Activated CD8-positive, alpha-beta memory T cell treated with anti-CD3 and anti-CD28 coated beads for 1 hour (primary cell): Measurements from ENCODE around the gene RBBP6.
"Not testable (repeated sequence)": the region's sequence is repeated elsewhere in the genome, so short reads cannot be mapped to it uniquely, and the experiment has no call there.

Source experiments
- DNase-seq, 2 donors: peaks; one replicate each; pipeline ENCODE4 v3.0.0-alpha.2; 2020; ENCODE audit warnings: low read depth in 1 of 2; ENCODE audit errors: extremely low read depth in 1 of 2

RBBP6 gene

DNA sequence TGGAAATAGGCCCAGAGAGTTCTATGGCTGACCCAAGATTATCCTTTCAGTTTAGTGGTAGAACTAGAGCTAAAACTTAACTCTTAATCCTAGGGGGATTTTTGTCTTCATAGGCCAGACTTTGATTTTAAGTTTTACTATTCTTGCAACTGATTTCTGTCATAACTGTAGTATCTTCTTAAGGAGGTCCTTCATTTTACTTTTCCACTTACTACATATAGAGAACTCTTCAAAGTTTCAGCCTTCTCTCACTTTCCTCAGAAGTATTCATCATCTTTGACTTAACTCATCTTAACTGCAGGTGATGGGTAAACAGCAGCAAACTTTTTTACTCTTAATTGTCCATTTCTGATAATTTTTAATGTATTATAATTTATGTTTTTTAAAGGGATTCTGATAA, 23.4 kb downstream of the RBBP6 start:
- no peak for DNase-seq

DNA sequence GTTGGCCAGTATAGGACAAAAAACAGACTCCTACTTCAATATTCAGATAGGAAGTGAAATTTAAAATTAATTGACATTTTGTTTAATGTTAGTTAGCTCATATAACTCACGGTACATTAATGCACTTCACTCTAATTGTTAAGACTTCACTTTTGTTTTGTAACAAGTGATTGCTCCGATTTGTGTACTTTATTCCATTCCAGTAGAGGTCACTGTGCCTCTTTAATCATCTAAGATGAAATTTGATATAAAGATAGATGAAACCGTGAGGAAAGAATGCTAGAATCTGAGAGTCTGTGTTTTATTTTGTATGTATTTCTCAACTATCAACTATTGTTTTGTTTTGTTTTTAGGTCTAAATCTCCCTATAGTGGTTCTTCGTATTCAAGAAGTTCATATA, 29.0 kb downstream of the RBBP6 start:
- DNase-seq: no peak

DNA sequence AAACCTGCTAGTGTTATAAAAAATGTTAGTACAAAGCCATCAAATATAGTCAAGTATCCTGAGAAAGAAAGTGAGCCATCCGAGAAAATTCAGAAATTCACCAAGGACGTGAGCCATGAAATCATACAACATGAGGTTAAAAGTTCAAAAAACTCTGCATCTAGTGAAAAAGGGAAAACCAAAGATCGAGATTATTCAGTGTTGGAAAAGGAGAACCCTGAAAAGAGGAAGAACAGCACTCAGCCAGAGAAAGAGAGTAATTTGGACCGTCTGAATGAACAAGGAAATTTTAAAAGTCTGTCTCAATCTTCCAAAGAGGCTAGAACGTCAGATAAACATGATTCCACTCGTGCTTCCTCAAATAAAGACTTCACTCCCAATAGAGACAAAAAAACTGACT, 31.7 kb downstream of the RBBP6 start:
- no peak for DNase-seq

DNA sequence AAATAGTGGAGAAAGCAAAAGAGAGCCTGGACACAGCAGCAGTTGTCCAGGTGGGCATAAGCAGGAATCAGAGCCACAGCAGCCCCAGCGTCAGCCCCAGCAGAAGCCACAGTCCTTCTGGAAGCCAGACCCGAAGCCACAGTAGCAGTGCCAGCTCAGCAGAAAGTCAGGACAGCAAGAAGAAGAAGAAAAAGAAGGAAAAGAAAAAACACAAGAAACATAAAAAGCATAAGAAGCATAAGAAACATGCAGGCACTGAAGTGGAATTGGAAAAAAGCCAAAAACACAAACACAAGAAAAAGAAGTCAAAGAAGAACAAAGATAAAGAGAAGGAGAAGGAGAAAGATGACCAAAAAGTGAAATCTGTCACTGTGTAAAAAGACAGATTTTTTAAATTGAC, 32.7 kb downstream of the RBBP6 start:
- DNase-seq: no peak

DNA sequence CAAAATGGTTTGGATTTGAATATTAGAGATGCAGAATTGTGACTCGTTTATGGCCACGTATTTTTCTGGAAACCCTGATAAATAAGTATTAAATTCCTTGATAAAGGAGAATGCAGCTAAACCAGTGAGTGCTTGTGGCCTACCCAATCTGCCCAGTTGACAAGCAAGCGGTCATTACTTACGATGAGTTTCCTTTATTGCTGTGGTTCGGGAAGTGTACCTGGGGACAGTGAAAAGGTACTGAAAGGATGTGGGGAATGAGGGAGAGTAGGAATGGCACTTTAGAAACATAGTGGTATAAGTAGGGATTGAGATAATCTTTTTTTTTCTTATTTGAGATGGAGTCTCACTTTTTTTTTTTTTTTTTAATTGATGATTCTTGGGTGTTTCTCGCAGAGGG, 33.8 kb downstream of the RBBP6 start:
- DNase-seq: no peak

DNA sequence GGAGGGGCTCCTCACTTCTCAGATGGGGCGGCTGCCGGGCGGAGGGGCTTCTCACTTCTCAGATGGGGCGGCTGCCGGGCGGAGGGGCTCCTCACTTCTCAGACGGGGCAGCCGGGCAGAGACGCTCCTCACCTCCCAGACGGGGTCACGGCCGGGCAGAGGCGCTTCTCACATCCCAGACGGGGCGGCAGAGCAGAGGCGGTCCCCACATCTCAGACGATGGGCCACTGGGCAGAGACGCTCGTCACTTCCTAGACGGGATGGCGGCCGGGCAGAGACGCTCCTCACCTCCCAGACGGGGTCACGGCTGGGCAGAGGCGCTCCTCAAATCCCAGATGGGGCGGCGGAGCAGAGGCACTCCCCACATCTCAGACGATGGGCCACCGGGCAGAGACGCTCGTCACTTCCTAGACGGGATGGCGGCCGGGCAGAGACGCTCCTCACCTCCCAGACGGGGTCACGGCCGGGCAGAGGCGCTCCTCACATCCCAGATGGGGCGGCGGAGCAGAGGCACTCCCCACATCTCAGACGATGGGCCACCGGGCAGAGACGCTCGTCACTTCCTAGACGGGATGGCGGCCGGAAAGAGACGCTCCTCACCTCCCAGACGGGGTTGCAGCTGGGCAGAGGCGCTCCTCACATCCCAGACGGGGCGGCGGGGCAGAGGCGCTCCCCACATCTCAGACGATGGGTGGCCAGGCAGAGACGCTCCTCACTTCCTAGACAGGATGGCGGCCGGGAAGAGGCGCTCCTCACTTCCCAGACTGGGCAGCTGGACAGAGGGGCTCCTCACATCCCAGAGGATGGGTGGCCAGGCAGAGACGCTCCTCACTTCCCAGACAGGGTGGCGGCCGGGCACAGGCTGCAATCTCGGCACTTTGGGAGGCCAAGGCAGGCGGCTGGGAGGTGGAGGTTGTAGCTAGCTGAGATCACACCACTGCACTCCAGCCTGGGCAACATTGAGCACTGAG, 35.4 kb downstream of the RBBP6 start:
- not testable (repeated sequence) for DNase-seq

DNA sequence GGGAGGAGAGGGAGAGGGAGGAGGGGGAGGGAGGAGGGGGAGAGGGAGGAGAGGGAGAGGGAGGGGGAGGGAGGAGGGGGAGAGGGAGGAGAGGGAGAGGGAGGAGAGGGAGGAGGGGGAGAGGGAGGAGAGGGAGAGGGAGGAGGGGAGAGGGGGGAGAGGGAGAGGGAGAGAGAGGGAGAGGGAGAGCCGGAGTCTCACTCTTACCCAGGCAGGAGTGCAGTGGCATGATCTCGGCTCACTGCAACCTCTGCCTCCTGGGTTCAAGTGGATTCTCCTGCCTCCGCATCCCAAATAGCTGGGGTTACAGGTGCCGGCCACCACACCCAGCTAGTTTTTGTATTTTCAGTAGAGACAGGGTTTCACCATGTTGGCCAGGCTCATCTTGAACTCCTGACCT, 36.4 kb downstream of the RBBP6 start:
- not testable (repeated sequence) for DNase-seq

DNA sequence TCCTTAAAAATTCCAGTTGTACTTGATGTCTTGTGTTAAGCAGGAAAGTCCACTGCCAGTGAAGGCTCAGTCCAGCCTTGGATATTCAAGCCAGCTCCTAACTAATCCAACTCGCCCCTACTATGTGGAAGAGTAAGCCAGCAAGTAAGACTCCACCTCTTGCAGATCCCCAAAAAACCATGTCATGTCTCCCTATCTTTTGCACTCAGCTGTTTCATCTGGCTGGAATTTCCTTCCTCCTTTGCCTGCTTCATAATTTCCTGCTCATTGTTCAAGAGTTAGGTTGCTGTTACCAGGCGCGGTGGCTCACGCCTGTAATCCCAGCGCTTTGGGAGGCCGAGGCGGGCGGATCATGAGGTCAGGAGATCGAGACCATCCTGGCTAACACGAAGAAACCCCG, 37.8 kb downstream of the RBBP6 start:
- no peak for DNase-seq

DNA sequence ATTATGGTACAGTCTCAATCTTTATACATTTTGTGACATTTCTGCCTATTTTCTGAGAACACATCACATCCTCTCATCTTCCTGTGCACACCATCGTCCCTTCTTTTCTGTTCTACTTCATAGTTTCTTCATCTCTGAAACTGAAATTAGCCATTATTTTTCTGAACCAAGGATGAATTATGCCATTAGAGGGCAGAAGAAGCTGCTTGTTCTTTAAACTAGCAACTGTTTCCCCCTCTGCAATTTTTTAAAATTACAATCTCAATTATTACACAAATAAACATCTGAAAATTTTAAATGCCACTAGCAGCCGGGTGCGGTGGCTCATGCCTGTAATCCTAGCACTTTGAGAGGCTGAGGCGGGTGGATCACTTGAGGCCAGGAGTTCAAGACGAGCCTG, 41.3 kb downstream of the RBBP6 start:
- no peak for DNase-seq

DNA sequence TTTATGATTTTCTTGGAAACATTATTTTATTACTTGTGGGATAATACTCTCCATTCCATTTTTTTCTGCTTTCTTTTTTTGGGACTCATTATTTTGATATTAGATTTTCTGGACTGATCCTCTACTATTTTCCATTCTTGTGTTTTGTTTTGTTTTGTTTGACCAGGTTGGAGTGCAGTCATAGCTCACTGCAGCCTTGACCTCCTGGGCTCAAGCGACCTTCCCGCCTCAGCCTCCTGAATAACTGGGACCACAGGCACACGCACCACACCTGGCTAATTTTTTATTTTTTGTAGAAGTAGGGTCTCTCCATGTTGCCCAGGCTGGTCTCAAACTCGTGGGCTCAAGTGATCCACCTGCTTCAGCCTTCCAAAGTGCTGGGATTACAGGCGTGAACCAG, 44.1 kb downstream of the RBBP6 start:
- no peak for DNase-seq

DNA sequence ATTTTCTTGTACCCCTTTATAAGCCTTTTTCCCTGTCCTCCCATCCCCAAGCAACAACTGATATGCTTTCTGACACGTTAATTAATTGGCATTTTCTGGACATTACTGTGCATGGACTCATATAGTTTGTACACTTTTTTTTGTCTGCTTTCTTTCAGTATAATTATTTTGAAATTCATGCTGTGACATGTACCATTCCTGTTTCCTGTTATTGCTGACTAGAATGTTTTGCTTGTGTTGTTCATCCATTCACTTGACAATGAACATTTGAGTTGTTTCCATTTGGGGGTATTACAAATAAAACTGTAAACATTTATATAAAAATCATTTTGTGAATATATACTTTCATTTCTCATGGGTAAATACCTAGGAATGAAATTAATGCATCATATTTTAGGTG, 50.6 kb downstream of the RBBP6 start:
- no peak for DNase-seq

DNA sequence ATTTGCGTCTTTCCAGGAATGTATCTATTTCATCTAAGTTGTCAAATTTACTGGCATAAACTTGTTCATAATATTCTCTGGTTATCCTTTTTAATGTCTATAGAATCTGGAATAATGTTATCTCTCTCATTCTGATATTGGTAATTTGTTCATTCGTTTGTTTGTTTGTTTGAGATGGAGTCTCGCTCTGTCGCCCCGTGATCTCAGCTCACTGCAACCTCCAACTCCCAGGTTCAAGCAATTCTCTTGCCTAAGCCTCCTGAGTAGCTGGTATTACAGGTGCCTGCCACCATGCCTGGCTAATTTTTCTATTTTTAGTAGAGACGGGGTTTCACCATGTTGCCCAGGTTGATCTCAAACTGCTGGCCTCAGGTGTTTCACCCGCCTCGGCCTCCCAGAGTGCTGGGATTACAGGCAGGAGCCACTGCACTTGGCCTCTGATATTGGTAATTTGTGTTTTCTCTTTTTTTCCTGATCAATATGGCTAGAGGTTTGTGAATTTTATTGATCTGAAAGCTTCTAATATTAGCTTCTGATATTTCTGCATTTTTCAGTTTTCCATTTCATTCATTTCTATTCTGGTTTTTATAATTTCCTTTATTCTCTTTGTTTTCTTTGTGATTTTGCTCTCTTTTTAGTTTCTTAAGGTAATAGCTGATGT, 59.5 kb downstream of the RBBP6 start:
- no peak for DNase-seq

DNA sequence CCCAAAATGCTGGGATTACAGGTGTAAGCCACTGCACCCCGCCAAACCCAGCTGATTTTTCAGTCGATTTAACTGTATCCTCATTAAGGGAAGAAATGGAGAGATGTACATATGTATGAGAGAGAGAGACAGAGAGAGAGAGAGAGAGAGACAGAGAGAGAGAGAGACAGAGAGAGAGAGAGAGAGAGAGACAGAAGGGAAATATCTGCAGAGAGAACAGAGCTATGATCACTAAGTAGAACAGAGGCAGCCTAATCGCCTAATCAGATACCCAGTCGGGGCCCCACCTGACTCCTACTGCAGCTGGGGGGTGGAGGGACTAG, 70.0 kb downstream of the RBBP6 start:
- DNase-seq: no peak

DNA sequence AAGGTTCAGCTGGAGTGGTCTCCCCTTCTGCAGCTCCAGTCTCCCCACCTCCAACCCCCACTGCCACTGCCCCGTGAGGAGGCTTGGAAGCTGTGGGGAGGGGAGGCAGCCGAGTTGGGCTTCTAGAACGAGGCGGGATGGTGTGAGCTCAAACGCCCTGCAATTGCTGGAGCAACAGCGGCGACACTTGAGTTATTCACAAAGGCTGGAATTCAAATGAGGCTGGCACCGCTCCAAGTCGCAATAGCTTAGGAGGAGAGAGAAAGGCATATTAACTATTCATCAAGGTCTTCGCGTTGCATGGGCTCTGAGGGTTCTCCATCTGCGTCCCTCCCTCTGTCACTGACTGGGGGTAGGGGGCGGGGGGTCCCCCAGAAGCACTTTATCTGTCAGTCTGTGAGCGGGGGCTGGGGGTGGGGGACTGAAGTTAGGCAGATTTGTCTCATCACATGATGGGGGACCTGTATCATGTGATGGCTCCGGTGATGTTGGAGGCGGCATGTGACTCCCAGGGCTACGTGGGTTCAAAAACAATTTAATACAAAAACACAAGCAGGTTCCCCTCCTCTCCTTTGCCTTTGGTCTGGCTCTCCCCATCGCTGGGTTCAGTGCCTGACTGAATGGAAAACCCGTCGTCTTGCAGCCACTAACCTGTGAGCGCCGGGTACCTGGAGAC, 70.5 kb downstream of the RBBP6 start:
- DNase-seq: no peak

DNA sequence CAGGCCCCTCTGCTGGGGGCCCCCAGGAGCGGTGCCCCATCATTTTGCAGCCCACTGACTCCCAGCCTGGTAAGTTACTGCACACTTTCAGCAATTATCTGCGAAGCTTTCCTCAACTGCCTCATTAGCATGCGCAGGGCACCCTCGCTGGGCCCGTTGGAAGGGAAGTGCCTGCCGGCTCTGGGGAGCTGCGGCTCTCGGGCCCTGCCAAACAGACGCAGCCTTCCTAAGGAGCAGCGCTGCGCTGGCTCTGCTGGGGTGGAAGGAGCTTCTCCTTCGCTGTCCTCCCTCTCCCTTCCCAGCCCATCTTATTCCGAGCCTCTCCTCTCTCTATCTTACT, 71.0 kb downstream of the RBBP6 start:
- no peak for DNase-seq

DNA sequence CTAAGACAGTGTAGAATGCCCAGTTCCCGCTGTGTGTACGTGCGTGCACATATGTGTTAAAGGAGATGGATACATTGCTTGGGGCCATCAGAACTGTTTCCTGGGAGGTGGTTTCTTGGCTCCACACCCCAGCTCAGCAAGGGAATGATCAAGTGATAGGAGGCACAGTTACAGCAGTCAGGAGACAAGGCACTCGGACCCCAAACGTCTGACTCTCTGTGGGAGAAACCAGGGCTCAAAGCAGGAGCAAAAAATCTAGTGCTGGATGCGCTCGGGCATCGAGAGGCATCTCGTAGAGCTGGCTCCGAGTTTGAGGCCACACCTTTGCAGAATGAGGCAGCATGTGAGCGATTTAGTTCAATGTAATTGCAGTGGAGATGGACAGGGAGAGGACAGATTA, 71.9 kb downstream of the RBBP6 start:
- no peak for DNase-seq

DNA sequence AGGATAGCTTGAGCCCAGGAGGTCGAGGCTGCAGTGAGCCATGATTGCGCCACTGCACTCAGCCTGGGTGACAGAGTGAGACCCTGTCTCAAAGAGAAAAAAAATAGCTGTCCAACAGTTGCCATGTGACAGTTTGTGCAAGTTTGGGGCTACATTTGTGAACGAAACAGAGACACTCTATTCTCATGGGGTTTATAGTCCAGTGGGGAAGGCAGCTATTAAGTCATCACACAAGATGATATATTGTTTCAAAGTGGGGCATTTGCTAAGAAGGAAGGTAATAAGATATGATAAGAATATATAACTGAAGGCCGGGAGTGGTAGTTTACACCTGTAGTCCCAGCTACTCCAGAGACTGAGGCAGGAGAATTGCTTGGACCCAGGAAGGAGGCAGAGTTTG, 73.3 kb downstream of the RBBP6 start:
- no peak for DNase-seq

DNA sequence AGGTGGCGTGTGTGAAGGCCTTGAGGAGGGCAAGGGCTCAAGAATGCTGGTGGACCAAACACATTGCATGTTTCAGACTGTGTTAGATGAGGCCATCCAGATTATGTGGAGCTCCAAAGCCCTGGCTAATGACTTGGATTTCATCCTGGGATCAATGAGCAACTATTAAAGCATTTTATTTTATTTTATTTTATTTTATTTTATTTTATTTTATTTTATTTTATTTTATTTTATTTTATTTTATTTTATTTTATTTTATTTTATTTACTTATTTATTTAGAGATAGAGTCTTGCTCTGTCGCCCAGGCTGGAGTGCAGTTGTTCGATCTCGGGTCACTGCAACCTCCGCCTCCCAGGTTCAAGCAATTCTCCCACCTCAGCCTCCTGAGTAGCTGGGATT, 73.9 kb downstream of the RBBP6 start:
- DNase-seq: not testable (repeated sequence)

DNA sequence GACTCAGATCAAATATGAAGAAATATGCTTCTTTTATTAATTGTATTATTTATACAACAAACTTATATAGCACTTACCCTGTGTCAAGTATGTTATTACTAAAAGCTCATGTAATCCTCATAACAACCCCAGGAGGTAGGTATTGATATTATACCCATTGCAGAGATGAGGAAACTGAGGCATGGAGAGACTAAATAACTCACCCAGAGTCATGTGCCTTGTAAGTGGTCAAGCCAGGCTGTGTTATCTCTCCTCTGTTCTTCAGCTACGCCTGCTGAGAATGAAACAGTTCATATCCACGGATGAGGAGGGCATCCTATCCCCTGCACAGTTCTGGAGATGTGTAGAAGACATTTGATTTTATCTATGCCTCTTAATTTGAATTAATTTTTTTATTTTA, 78.1 kb downstream of the RBBP6 start:
- no peak for DNase-seq
